Measurements from ENCODE around the gene UBALD1. TPM values are rescaled to one million over a fixed set of nuclear protein-coding genes. Genes with fewer than 3 reads are reported as not detected.

The UBALD1 gene
- total and polyA plus RNA-seq, 9 of the 15 experiments (the other 6 are each of a cell fraction or from before 2014, with no cell fraction given) = 1.3 to 38.0 (median 6.2) TPM; not detected in 2

GRCh38 chr16:4609200-4610010 is 5.3 kb downstream of the UBALD1 start (continued):
- no peak for TF ChIP-seq KDM2B (CRISPR knock-in tag; IDR thresholded peaks at IDR 0.05)
- no peak for TF ChIP-seq NFIX (CRISPR knock-in tag; IDR thresholded peaks at IDR 0.05; ENCODE audit: low read depth)
- no peak for TF ChIP-seq ARHGAP35 (IDR thresholded peaks at IDR 0.05; ENCODE audit: partially characterized antibody)
- TF ChIP-seq BCOR (IDR thresholded peaks at IDR 0.05) = no peak
- peak; percentile 34; the same call in 1 of the 2 replicates for TF ChIP-seq TFAP4 (CRISPR knock-in tag; IDR thresholded peaks at IDR 0.05; ENCODE audit: borderline replicate concordance)
- TF ChIP-seq ZBTB33 (CRISPR knock-in tag; IDR thresholded peaks at IDR 0.05) = peak; percentile 75
- TF ChIP-seq THRB (CRISPR knock-in tag; conservative IDR thresholded peaks at IDR 0.05) = no peak
- no peak for TF ChIP-seq ZNF592 (IDR thresholded peaks at IDR 0.05)
